Activated naive CD8-positive, alpha-beta T cell treated with anti-CD3 and anti-CD28 coated beads, Interleukin-2, amount 50 U/mL, for 24 hours (primary cell): ENCODE measurements around the gene GPR35.

Experiments
- ATAC-seq: fragments of 150-1000 bp; cut with Tn5 transposase; one replicate; pipeline ENCODE4 v1.10.0; 2021
- DNase-seq: peaks from one replicate; pipeline ENCODE4 v3.0.0; 2021
- H3K27ac Mint-ChIP-seq: one replicate; pipeline ENCODE4 v1.8.0; 2021; ENCODE audit warnings: mild to moderate bottlenecking, mixed read lengths
- H3K27me3 Mint-ChIP-seq: one replicate; pipeline ENCODE4 v1.8.0; 2021; ENCODE audit warnings: mixed read lengths
- H3K36me3 Mint-ChIP-seq: one replicate; pipeline ENCODE4 v1.8.0; 2021; ENCODE audit warnings: low read depth, mixed read lengths
- H3K4me1 Mint-ChIP-seq: one replicate; pipeline ENCODE4 v1.8.0; 2021; ENCODE audit warnings: mixed read lengths
- H3K4me3 Mint-ChIP-seq: one replicate; pipeline ENCODE4 v1.8.0; 2021; ENCODE audit warnings: mild to moderate bottlenecking, moderate library complexity, mixed read lengths
- H3K9me3 Mint-ChIP-seq: one replicate; pipeline ENCODE4 v1.8.0; 2021; ENCODE audit warnings: mixed read lengths

Gene GPR35

DNA sequence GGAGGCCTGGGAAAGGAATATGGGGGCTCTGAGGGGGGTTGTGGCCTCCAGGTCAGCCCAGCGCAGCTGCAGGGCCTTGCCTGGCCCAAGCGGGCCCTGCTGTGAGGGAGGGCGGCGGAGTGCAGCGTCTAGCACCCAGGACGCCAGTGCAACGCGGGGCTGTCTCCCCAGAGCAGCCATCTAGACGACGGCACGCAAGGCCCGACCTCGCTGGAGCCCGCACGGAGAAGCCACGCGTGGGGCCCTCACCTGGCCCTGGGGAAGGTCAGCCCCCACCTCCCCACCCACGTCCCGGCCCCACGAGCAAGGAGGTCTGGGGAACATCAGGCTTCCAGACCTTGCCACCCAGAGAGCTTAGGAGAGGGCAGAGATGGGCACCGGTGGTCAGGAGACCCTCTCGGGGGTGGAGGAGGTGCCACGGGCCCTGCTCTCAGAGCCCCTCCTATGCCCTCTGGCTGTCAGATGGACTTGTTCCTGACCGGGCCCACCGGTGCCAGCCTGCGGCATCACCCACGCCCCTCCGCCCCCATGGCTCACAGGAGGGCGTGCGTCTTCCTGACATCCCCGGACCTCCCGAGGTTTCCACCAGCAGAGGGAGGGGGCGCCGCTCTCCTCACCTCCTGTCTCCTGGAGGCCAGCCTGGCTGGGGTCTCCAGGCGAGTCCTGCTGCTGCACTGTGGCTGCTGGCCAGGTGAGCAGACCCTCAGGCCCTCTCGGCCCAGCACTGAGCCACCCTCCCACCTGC lies 17.0 kb downstream of the GPR35 start:
- H3K27ac Mint-ChIP-seq, result no peak overlapping the region
- H3K4me1 Mint-ChIP-seq, result peaks cover 1% of the 10 kb centered on the region
- H3K27me3 Mint-ChIP-seq, result peaks cover under 1% of the 10 kb centered on the region
- no peaks in the 10 kb centered on the region for H3K9me3 Mint-ChIP-seq
- no peak for ATAC-seq
- no peak overlapping the region for H3K4me3 Mint-ChIP-seq
- DNase-seq, result no peak
- H3K36me3 Mint-ChIP-seq, result no peaks in the 10 kb centered on the region

GRCh38 chr2:240642806-240643092 lies 17.5 kb downstream of the GPR35 start:
- Mint-ChIP-seq H3K9me3 (no peaks in the 10 kb centered on the region), H3K27ac (no peak overlapping the region), H3K4me3 (no peak overlapping the region), H3K36me3 (no peaks in the 10 kb centered on the region), H3K4me1 (peaks cover 1% of the 10 kb centered on the region), H3K27me3 (peaks cover 5% of the 10 kb centered on the region)
- ATAC-seq (no peak), DNase-seq (no peak)

DNA sequence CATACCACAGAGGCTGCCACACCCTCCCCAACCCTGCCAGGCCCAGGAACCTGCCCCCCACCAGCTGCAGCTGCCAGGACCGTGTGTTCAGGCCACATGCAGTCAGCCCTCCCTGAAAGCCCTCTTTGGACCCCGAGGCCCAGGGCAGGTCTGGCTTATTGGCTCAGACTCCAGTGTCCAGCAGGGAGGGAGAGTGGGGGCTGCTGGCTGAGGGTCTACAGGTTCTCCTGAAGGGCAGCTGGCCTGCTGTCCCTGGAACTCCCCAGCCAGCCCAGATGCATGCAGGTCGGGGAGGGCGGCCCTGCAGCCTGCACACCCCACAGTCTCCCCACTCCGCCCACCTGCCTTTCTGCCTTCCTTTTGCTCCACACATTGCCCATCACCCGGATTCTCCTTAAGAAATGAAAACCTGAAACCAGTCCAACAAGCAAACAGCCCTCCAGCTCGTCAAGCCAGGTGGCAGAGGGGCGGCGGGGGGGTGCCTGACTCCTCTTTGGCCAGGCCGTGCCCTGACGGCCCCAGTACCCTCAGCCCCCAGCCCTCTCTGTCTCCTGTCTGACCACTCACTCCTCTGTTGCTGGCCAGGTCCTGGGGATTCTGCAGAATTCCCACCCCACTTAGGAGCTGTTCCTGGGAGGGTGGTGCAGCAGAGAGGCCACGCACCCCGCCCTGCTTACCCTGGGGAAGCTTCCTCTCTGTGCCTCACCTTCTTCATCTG lies 18.0 kb downstream of the GPR35 start:
- no peak overlapping the region for H3K27ac Mint-ChIP-seq
- DNase-seq (no peak), ATAC-seq (no peak)
- no peak overlapping the region for H3K4me3 Mint-ChIP-seq
- H3K36me3 Mint-ChIP-seq, result no peaks in the 10 kb centered on the region
- no peaks in the 10 kb centered on the region for H3K9me3 Mint-ChIP-seq
- peaks cover 1% of the 10 kb centered on the region for H3K4me1 Mint-ChIP-seq
- H3K27me3 Mint-ChIP-seq, result peaks cover 9% of the 10 kb centered on the region

DNA sequence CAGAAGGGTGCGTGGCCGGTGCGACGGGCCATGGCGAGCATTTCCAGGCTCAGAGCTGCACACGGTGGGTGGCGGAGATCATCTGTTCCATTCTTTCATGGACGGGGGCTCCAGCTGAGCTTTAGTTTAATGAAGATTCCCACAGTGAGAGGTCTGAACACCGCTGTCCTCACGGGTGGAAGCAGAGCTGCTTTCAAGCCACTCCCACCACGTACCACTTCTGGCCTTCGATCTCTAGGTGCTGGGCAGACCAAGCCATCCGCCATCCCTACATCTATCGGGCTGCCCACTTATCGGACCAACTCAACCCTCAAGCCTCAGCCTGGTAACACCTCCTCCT lies 18.5 kb downstream of the GPR35 start:
- no peaks in the 10 kb centered on the region for H3K9me3 Mint-ChIP-seq
- no peak overlapping the region for H3K4me3 Mint-ChIP-seq
- H3K27me3 Mint-ChIP-seq, result peaks cover 15% of the 10 kb centered on the region
- no peak for DNase-seq
- H3K36me3 Mint-ChIP-seq, result no peaks in the 10 kb centered on the region
- H3K27ac Mint-ChIP-seq, result no peak overlapping the region
- ATAC-seq, result no peak
- H3K4me1 Mint-ChIP-seq, result peaks cover 1% of the 10 kb centered on the region

DNA sequence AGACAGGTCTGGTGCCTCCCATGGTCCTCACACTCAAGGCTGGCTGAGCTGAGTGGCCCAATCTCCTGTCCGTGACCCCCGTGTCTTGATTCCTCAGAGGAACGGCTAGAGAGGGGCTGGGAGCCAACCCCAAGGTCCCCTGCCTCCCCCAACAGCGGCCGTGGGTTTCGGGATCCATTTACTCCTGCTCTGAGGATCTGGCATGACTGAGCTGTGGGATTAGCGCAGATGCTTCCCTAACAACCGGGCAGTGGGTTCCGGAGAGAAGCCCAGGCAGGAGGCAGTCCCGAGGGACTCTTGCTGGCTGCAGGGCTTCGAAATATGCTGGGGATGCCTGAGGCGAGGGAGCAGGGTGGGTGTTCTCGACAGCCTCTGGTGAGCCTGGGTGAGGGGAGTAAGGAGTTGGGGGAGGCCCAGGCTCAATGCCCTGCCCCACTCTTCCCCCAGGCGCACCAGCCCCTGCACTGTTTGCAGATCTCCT lies 18.9 kb downstream of the GPR35 start:
- Mint-ChIP-seq H3K36me3 (no peaks in the 10 kb centered on the region), H3K4me1 (peaks cover 1% of the 10 kb centered on the region), H3K27ac (no peak overlapping the region), H3K4me3 (no peak overlapping the region), H3K27me3 (peaks cover 19% of the 10 kb centered on the region), H3K9me3 (no peaks in the 10 kb centered on the region)
- ATAC-seq, result no peak
- DNase-seq, result no peak

DNA sequence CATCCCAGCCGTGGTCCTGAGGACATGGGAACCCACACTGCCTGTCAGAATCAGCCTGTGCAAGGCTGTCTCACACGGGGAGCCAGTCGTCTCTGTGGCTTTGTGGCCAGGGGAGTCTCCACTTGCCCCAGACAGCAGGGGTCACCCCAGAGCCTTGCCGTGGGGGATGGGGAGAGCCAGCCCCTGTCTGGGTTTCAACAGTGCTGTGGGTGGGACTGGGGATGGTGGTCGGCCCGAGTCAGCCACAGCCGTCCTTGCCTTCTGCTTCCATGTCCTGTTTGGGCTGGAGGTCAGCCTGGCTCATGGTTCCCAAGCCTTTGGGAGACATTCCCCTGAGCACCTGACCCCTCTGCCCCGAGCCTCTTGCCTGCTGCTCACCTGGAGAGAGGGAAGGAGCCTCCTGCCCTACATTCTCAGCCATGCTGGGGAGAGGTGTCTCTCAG lies 19.6 kb downstream of the GPR35 start:
- Mint-ChIP-seq H3K4me3 (no peak overlapping the region), H3K36me3 (no peaks in the 10 kb centered on the region), H3K27me3 (peaks cover 23% of the 10 kb centered on the region), H3K9me3 (no peaks in the 10 kb centered on the region), H3K4me1 (peaks cover 1% of the 10 kb centered on the region), H3K27ac (no peak overlapping the region)
- DNase-seq (no peak), ATAC-seq (no peak)

- H3K4me1 Mint-ChIP-seq, result peaks cover 1% of the 10 kb centered on the region
- H3K4me3 Mint-ChIP-seq, result no peak overlapping the region
- H3K27ac Mint-ChIP-seq, result no peak overlapping the region
- peaks cover 23% of the 10 kb centered on the region for H3K27me3 Mint-ChIP-seq
- DNase-seq (no peak), ATAC-seq (no peak)
- no peaks in the 10 kb centered on the region for H3K36me3 Mint-ChIP-seq
- H3K9me3 Mint-ChIP-seq, result no peaks in the 10 kb centered on the region
Observed at GRCh38 chr2:240645346-240645745, 20.1 kb downstream of the GPR35 start.

- Mint-ChIP-seq H3K4me3 (no peak overlapping the region), H3K36me3 (no peaks in the 10 kb centered on the region), H3K9me3 (no peaks in the 10 kb centered on the region), H3K4me1 (peaks cover 1% of the 10 kb centered on the region), H3K27ac (no peak overlapping the region), H3K27me3 (peaks cover 23% of the 10 kb centered on the region)
- no peak for DNase-seq
- no peak for ATAC-seq
Observed at GRCh38 chr2:240645801-240646175, 20.5 kb downstream of the GPR35 start.

GRCh38 chr2:240646176-240646899 lies 21.1 kb downstream of the GPR35 start:
- ATAC-seq (no peak), DNase-seq (no peak)
- Mint-ChIP-seq H3K27ac (no peak overlapping the region), H3K36me3 (no peaks in the 10 kb centered on the region), H3K27me3 (peaks cover 23% of the 10 kb centered on the region), H3K4me3 (no peak overlapping the region), H3K9me3 (no peaks in the 10 kb centered on the region), H3K4me1 (peaks cover 1% of the 10 kb centered on the region)

GRCh38 chr2:240646900-240647502 lies 21.7 kb downstream of the GPR35 start:
- no peaks in the 10 kb centered on the region for H3K36me3 Mint-ChIP-seq
- H3K4me1 Mint-ChIP-seq, result peaks cover 1% of the 10 kb centered on the region
- no peak overlapping the region for H3K27ac Mint-ChIP-seq
- H3K27me3 Mint-ChIP-seq, result peaks cover 23% of the 10 kb centered on the region
- DNase-seq (no peak), ATAC-seq (no peak)
- H3K4me3 Mint-ChIP-seq, result no peak overlapping the region
- H3K9me3 Mint-ChIP-seq, result no peaks in the 10 kb centered on the region

- H3K4me3 Mint-ChIP-seq, result no peak overlapping the region
- peaks cover 23% of the 10 kb centered on the region for H3K27me3 Mint-ChIP-seq
- DNase-seq (no peak), ATAC-seq (no peak)
- H3K36me3 Mint-ChIP-seq, result no peaks in the 10 kb centered on the region
- no peaks in the 10 kb centered on the region for H3K9me3 Mint-ChIP-seq
- peaks cover 1% of the 10 kb centered on the region for H3K4me1 Mint-ChIP-seq
- no peak overlapping the region for H3K27ac Mint-ChIP-seq
Observed at GRCh38 chr2:240647503-240648154, 22.3 kb downstream of the GPR35 start.

GRCh38 chr2:240648155-240648649 lies 22.9 kb downstream of the GPR35 start:
- DNase-seq (no peak), ATAC-seq (no peak)
- peaks cover 1% of the 10 kb centered on the region for H3K4me1 Mint-ChIP-seq
- no peak overlapping the region for H3K27ac Mint-ChIP-seq
- no peaks in the 10 kb centered on the region for H3K36me3 Mint-ChIP-seq
- H3K4me3 Mint-ChIP-seq, result no peak overlapping the region
- H3K27me3 Mint-ChIP-seq, result peaks cover 25% of the 10 kb centered on the region
- H3K9me3 Mint-ChIP-seq, result no peaks in the 10 kb centered on the region

- Mint-ChIP-seq H3K9me3 (no peaks in the 10 kb centered on the region), H3K27me3 (peaks cover 26% of the 10 kb centered on the region), H3K4me1 (peaks cover 1% of the 10 kb centered on the region), H3K4me3 (no peak overlapping the region), H3K36me3 (no peaks in the 10 kb centered on the region), H3K27ac (no peak overlapping the region)
- ATAC-seq (no peak), DNase-seq (no peak)
Observed at GRCh38 chr2:240648650-240649275, 23.5 kb downstream of the GPR35 start.

- DNase-seq (no peak), ATAC-seq (no peak)
- Mint-ChIP-seq H3K27ac (no peak overlapping the region), H3K36me3 (no peaks in the 10 kb centered on the region), H3K27me3 (peaks cover 27% of the 10 kb centered on the region), H3K9me3 (no peaks in the 10 kb centered on the region), H3K4me3 (no peak overlapping the region), H3K4me1 (peaks cover 1% of the 10 kb centered on the region)
Observed at GRCh38 chr2:240649331-240649730, 24.1 kb downstream of the GPR35 start.
